Measurements from ENCODE around the gene SORBS1. TPM values are rescaled to one million over a fixed set of nuclear protein-coding genes. Genes with fewer than 3 reads are reported as not detected.
A peak's percentile ranks its signal among the peaks of the same experiment; 100 is the strongest.

The SORBS1 gene
- total and polyA plus RNA-seq, 2 of the 13 experiments (the other 11 are each of a cell fraction or from before 2014, with no cell fraction given) = 16.8 to 39.8 TPM

GRCh38 chr10:95552679-95553342, 8.4 kb downstream of the SORBS1 start (continued):
- TF ChIP-seq ZNF318 (CRISPR knock-in tag; IDR thresholded peaks at IDR 0.05) (no peak), PATZ1 (CRISPR knock-in tag; IDR thresholded peaks at IDR 0.05) (no peak), CERS6 (CRISPR knock-in tag; IDR thresholded peaks at IDR 0.05) (no peak), PRPF4 (IDR thresholded peaks at IDR 0.05; ENCODE audit: low read depth, low read length, poor library complexity, severe bottlenecking) (no peak), TFAP4 (IDR thresholded peaks at IDR 0.05; ENCODE audit: borderline replicate concordance, low read depth) (no peak), SIX1 (CRISPR knock-in tag; IDR thresholded peaks at IDR 0.05; ENCODE audit: borderline replicate concordance) (peak; percentile 21; the same call in 1 of the 2 replicates), RCOR2 (CRISPR knock-in tag; IDR thresholded peaks at IDR 0.05) (peak; percentile 18; the same call in 1 of the 2 replicates), TEAD3 (CRISPR knock-in tag; optimal IDR thresholded peaks at IDR 0.05; ENCODE audit: borderline replicate concordance) (peak; percentile 30), ZNF770 (CRISPR knock-in tag; IDR thresholded peaks at IDR 0.05) (peak; percentile 91), ATF3 (CRISPR knock-in tag; IDR thresholded peaks at IDR 0.05) (peak; percentile 87), TRIM24 (CRISPR knock-in tag; IDR thresholded peaks at IDR 0.05) (no peak), ZBTB7B (CRISPR knock-in tag; IDR thresholded peaks at IDR 0.05) (0 out of 2 replicates have a peak, but pooled peaks have one; percentile 38), FOXP1 (IDR thresholded peaks at IDR 0.05) (no peak), FOXP1 (CRISPR knock-in tag; IDR thresholded peaks at IDR 0.05) (no peak)
